Suppressor macrophage (primary cell): Measurements from ENCODE around the gene EDEM3.
"Not testable (repeated sequence)": the region's sequence is repeated elsewhere in the genome, so short reads cannot be mapped to it uniquely, and the experiment has no call there.

Experiments used
- DNase-seq, 4 experiments: peaks; one replicate each; pipeline ENCODE4 v3.0.0-alpha.2; 2020 to 2022

The EDEM3 gene

GRCh38 chr1:184734980-184735379, 19.7 kb downstream of the EDEM3 start:
- DNase-seq: peak; percentile 18 to 66 (median 44)

- DNase-seq: no peak
These were observed 29.8 kb downstream of the EDEM3 start for GRCh38 chr1:184724843-184725242.

GRCh38 chr1:184716158-184716557, 38.5 kb downstream of the EDEM3 start:
- DNase-seq: no peak

GRCh38 chr1:184709418-184709817, 45.2 kb downstream of the EDEM3 start:
- no peak for DNase-seq

GRCh38 chr1:184708084-184708676, 46.5 kb downstream of the EDEM3 start:
- DNase-seq: no peak

GRCh38 chr1:184705271-184705670, 49.4 kb downstream of the EDEM3 start:
- no peak for DNase-seq

- peak; percentile 6 to 51 (median 30) for DNase-seq
These were observed 52.8 kb downstream of the EDEM3 start for GRCh38 chr1:184701816-184702215.

GRCh38 chr1:184698969-184699368, 55.7 kb downstream of the EDEM3 start:
- no peak for DNase-seq

GRCh38 chr1:184698016-184698415, 56.6 kb downstream of the EDEM3 start:
- DNase-seq: no peak

- no peak for DNase-seq
These were observed 58.3 kb downstream of the EDEM3 start for GRCh38 chr1:184696403-184696802.

- DNase-seq: no peak
These were observed 59.6 kb downstream of the EDEM3 start for GRCh38 chr1:184695023-184695422.

- DNase-seq: no peak
These were observed 61.6 kb downstream of the EDEM3 start for GRCh38 chr1:184693011-184693410.

GRCh38 chr1:184691719-184692324, 62.8 kb downstream of the EDEM3 start:
- DNase-seq: peak; percentile 30 to 59 (median 52)

- DNase-seq: peak; percentile 73 to 90 (median 78)
These were observed 68.1 kb downstream of the EDEM3 start for GRCh38 chr1:184686540-184686939.

- DNase-seq: no peak
These were observed 69.5 kb downstream of the EDEM3 start for GRCh38 chr1:184685116-184685515.

- no peak for DNase-seq
These were observed 70.2 kb downstream of the EDEM3 start for GRCh38 chr1:184684285-184685074.

GRCh38 chr1:184682956-184683355, 71.7 kb downstream of the EDEM3 start:
- no peak for DNase-seq

GRCh38 chr1:184680611-184681225, 73.9 kb downstream of the EDEM3 start:
- DNase-seq: peak in 2 of 4 experiments; percentile 9 to 10

- DNase-seq: not testable (repeated sequence)
These were observed 75.2 kb downstream of the EDEM3 start for GRCh38 chr1:184679472-184679871.

GRCh38 chr1:184677344-184677743, 77.3 kb downstream of the EDEM3 start:
- DNase-seq: no peak

GRCh38 chr1:184673305-184673704, 81.4 kb downstream of the EDEM3 start:
- DNase-seq: no peak

GRCh38 chr1:184672013-184672726, 82.5 kb downstream of the EDEM3 start:
- DNase-seq: no peak

- DNase-seq: no peak
These were observed 85.3 kb downstream of the EDEM3 start for GRCh38 chr1:184669391-184669790.
